GM23338 (cell line): ENCODE results near the gene ROCK2. TPM values are rescaled to one million over a fixed set of nuclear protein-coding genes. Genes with fewer than 3 reads are reported as not detected.

ENCODE experiments used
- ATAC-seq: fragments of 200-7000 bp; cut with Tn5 transposase; 3 replicates; pipeline ENCODE4 v1.9.1; 2020
- DNase-seq: peaks from one replicate; pipeline ENCODE4 v3.0.0-alpha.2; 2015; ENCODE audit warnings: low spot score
- H2AFZ ChIP-seq: fragments of 200-600 bp; sonication (generic); 2 replicates; pipeline ENCODE4 v1.8.0; 2016; ENCODE audit warnings: antibody characterized with exemption, mild to moderate bottlenecking, moderate library complexity
- H3F3A ChIP-seq: fragments of 200-600 bp; sonication (generic); replicated peaks from 2 replicates; pipeline ENCODE4 v1.8.0; 2017; ENCODE audit warnings: antibody characterized with exemption, mixed run types, low read depth
- H3K27ac ChIP-seq: fragments of 200-600 bp; sonication (generic); 2 replicates; pipeline ENCODE4 v1.6.1; 2016; ENCODE audit warnings: low read depth
- H3K27me3 ChIP-seq: fragments of 200-600 bp; sonication (generic); 2 replicates; pipeline ENCODE4 v1.8.0; 2016; ENCODE audit warnings: mild to moderate bottlenecking, mixed run types, moderate library complexity; ENCODE audit not compliant: insufficient read depth
- H3K36me3 ChIP-seq: fragments of 200-600 bp; sonication (generic); 2 replicates; pipeline ENCODE4 v1.8.0; 2016; ENCODE audit warnings: mild to moderate bottlenecking; ENCODE audit not compliant: insufficient read depth
- H3K4me1 ChIP-seq: fragments of 200-600 bp; sonication (generic); 2 replicates; pipeline ENCODE4 v1.8.0; 2016; ENCODE audit warnings: mild to moderate bottlenecking, moderate library complexity; ENCODE audit not compliant: insufficient read depth
- H3K4me2 ChIP-seq: fragments of 200-600 bp; sonication (generic); 2 replicates; pipeline ENCODE4 v1.7.1; 2017; ENCODE audit warnings: mixed run types
- H3K4me3 ChIP-seq: fragments of 200-600 bp; sonication (generic); 2 replicates; pipeline ENCODE4 v1.6.1; 2016; ENCODE audit warnings: mixed run types
- H3K79me2 ChIP-seq: fragments of 200-600 bp; sonication (generic); replicated peaks from 2 replicates; pipeline ENCODE4 v1.8.0; 2017; ENCODE audit warnings: mild to moderate bottlenecking; ENCODE audit not compliant: insufficient read depth
- H3K9me2 ChIP-seq: fragments of 200-600 bp; sonication (generic); 2 replicates; pipeline ENCODE4 v1.8.0; 2017; ENCODE audit not compliant: insufficient read depth
- H4K20me1 ChIP-seq: fragments of 200-600 bp; sonication (generic); replicated peaks from 2 replicates; pipeline ENCODE4 v1.8.0; 2017; ENCODE audit warnings: mild to moderate bottlenecking; ENCODE audit not compliant: insufficient read depth
- H3K27ac Mint-ChIP-seq: 2 replicates; pipeline ENCODE4 v1.8.0; 2020; ENCODE audit warnings: inconsistent platforms, mild to moderate bottlenecking, moderate library complexity, mixed read lengths
- H3K27me3 Mint-ChIP-seq: 3 replicates; pipeline ENCODE4 v1.8.0; 2022; ENCODE audit warnings: low read depth, mild to moderate bottlenecking, moderate library complexity, mixed read lengths, inconsistent platforms; ENCODE audit not compliant: insufficient read depth, poor library complexity
- H3K36me3 Mint-ChIP-seq: 3 replicates; pipeline ENCODE4 v1.8.0; 2021; ENCODE audit warnings: low read depth, mild to moderate bottlenecking, inconsistent platforms, moderate library complexity, mixed read lengths
- H3K4me1 Mint-ChIP-seq: 3 replicates; pipeline ENCODE4 v1.8.0; 2020; ENCODE audit warnings: mild to moderate bottlenecking, inconsistent platforms, mixed read lengths
- H3K4me3 Mint-ChIP-seq: 3 replicates; pipeline ENCODE4 v1.8.0; 2021; ENCODE audit warnings: moderate library complexity, mild to moderate bottlenecking, inconsistent platforms, mixed read lengths
- H3K9me3 Mint-ChIP-seq: 3 replicates; pipeline ENCODE4 v1.8.0; 2020; ENCODE audit warnings: moderate library complexity, mild to moderate bottlenecking, inconsistent platforms, mixed read lengths
- CREB1 ChIP-seq: fragments of 250-450 bp; sonication (Bioruptor Pico); IDR thresholded peaks from 2 replicates; pipeline ENCODE4 v1.5.0; 2020; ENCODE audit warnings: low read depth, mild to moderate bottlenecking, moderate library complexity
- NANOG ChIP-seq: IDR thresholded peaks from 2 replicates; pipeline ENCODE4 v1.6.1; 2016; ENCODE audit warnings: antibody characterized with exemption, borderline replicate concordance
- STAT1 ChIP-seq: IDR thresholded peaks from one replicate; pipeline ENCODE4 v1.6.1; 2016; ENCODE audit warnings: antibody characterized with exemption; ENCODE audit not compliant: unreplicated experiment
- polyA plus RNA-seq: library from polyadenylated mRNA; unstranded; fragments of >200 nt; fragmentation: Nextera tagmentation; extraction: Ambion mirVana; gene quantifications from 2 replicates; pipeline ENCODE4 v1.2.1, GENCODE V29; 2016
- total RNA-seq: library from RNA; depleted of rRNA; stranded (reverse); fragments of >200 nt; shearing (Covaris generic); gene quantifications from 2 replicates; pipeline ENCODE4 v1.2.3, GENCODE V29; 2014
- TF ChIP-seq, protein P1 (sequence below): fragments of 250-450 bp; sonication (Bioruptor Pico); IDR thresholded peaks from 2 replicates; pipeline ENCODE4 v1.5.0; 2020; ENCODE audit warnings: mild to moderate bottlenecking, moderate library complexity
- TF ChIP-seq, protein P2 (sequence below): IDR thresholded peaks from 2 replicates; pipeline ENCODE4 v1.6.1; 2016; ENCODE audit warnings: antibody characterized with exemption

ROCK2 gene
- total and polyA plus RNA-seq, 2 experiments from 2014 or later: 16.4 to 28.0 TPM

DNA sequence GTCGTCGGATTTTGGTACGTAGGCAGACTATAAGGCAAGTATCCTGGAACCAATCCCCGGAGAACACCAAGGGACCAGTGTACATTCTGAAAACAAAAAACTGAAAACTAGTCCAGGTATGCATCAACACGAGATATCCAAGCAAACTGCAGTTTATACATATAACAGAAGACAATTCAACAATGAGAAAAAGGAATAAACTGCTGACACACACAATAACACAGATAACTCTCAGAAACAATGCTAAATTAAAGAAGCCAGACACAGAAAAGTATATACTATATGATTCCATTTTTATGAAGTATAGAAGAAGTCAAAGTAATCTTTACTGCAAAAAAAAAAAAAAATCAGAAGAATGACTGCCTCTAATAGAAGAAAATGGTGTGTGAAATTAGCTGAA lies 5.9 kb downstream of the ROCK2 start:
- H3K4me2 ChIP-seq: no peak overlapping the region
- Mint-ChIP-seq H3K27me3 (no peaks in the 10 kb centered on the region), H3K4me1 (peaks cover 14% of the 10 kb centered on the region; the same call in 2 of the 3 replicates), H3K36me3 (peaks cover 7% of the 10 kb centered on the region), H3K27ac (no peak overlapping the region), H3K9me3 (peaks cover 7% of the 10 kb centered on the region; the same call in 2 of the 3 replicates), H3K4me3 (no peak overlapping the region)
- no peak overlapping the region for H3K4me3 ChIP-seq
- TF ChIP-seq CREB1: no peak
- TF ChIP-seq, protein P1, sequence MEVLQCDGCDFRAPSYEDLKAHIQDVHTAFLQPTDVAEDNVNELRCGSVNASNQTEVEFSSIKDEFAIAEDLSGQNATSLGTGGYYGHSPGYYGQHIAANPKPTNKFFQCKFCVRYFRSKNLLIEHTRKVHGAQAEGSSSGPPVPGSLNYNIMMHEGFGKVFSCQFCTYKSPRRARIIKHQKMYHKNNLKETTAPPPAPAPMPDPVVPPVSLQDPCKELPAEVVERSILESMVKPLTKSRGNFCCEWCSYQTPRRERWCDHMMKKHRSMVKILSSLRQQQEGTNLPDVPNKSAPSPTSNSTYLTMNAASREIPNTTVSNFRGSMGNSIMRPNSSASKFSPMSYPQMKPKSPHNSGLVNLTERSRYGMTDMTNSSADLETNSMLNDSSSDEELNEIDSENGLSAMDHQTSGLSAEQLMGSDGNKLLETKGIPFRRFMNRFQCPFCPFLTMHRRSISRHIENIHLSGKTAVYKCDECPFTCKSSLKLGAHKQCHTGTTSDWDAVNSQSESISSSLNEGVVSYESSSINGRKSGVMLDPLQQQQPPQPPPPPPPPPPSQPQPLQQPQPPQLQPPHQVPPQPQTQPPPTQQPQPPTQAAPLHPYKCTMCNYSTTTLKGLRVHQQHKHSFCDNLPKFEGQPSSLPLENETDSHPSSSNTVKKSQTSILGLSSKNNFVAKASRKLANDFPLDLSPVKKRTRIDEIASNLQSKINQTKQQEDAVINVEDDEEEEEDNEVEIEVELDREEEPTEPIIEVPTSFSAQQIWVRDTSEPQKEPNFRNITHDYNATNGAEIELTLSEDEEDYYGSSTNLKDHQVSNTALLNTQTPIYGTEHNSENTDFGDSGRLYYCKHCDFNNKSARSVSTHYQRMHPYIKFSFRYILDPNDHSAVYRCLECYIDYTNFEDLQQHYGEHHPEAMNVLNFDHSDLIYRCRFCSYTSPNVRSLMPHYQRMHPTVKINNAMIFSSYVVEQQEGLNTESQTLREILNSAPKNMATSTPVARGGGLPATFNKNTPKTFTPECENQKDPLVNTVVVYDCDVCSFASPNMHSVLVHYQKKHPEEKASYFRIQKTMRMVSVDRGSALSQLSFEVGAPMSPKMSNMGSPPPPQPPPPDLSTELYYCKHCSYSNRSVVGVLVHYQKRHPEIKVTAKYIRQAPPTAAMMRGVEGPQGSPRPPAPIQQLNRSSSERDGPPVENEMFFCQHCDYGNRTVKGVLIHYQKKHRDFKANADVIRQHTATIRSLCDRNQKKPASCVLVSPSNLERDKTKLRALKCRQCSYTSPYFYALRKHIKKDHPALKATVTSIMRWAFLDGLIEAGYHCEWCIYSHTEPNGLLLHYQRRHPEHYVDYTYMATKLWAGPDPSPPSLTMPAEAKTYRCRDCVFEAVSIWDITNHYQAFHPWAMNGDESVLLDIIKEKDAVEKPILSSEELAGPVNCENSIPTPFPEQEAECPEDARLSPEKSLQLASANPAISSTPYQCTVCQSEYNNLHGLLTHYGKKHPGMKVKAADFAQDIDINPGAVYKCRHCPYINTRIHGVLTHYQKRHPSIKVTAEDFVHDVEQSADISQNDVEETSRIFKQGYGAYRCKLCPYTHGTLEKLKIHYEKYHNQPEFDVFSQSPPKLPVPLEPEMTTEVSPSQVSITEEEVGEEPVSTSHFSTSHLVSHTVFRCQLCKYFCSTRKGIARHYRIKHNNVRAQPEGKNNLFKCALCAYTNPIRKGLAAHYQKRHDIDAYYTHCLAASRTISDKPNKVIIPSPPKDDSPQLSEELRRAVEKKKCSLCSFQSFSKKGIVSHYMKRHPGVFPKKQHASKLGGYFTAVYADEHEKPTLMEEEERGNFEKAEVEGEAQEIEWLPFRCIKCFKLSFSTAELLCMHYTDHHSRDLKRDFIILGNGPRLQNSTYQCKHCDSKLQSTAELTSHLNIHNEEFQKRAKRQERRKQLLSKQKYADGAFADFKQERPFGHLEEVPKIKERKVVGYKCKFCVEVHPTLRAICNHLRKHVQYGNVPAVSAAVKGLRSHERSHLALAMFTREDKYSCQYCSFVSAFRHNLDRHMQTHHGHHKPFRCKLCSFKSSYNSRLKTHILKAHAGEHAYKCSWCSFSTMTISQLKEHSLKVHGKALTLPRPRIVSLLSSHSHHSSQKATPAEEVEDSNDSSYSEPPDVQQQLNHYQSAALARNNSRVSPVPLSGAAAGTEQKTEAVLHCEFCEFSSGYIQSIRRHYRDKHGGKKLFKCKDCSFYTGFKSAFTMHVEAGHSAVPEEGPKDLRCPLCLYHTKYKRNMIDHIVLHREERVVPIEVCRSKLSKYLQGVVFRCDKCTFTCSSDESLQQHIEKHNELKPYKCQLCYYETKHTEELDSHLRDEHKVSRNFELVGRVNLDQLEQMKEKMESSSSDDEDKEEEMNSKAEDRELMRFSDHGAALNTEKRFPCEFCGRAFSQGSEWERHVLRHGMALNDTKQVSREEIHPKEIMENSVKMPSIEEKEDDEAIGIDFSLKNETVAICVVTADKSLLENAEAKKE: no peak
- no peaks in the 10 kb centered on the region for H3K9me2 ChIP-seq
- no peak overlapping the region for H3K27ac ChIP-seq
- H2AFZ ChIP-seq: no peak overlapping the region
- H3K27me3 ChIP-seq: no peaks in the 10 kb centered on the region
- peaks cover 24% of the 10 kb centered on the region; the same call in 1 of the 2 replicates for H3K4me1 ChIP-seq
- ATAC-seq: no peak
- peaks cover 100% of the 10 kb centered on the region for H3K79me2 ChIP-seq
- no peak for DNase-seq
- peaks cover 46% of the 10 kb centered on the region for H4K20me1 ChIP-seq
- no peaks in the 10 kb centered on the region for H3K36me3 ChIP-seq
- H3F3A ChIP-seq: no peaks in the 10 kb centered on the region

DNA sequence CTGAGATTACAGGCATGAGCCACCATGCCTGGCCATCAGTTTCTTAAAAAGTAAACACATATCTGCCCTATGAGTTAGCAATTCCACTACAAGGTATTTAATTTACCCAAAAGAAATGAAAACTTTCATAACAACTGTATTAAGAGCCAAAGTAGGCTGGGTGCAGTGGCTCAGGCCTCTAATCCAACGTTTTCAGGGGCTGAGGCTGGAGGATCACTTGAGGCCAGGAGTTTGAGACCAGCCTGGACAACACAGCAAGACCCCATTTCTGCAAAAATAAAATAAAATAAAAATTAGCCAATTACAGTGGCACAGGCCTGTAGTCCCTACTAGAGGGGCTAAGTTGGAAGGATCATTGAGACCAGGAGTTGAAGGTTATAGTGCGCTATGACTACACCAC lies 6.5 kb downstream of the ROCK2 start:
- H3K79me2 ChIP-seq: peaks cover 100% of the 10 kb centered on the region
- H3K4me1 ChIP-seq: peaks cover 22% of the 10 kb centered on the region; the same call in 1 of the 2 replicates
- H3K9me2 ChIP-seq: no peaks in the 10 kb centered on the region
- no peaks in the 10 kb centered on the region for H3K27me3 Mint-ChIP-seq
- H3K27ac Mint-ChIP-seq: no peak overlapping the region
- no peak for DNase-seq
- no peak overlapping the region for H3K4me2 ChIP-seq
- H3K4me3 ChIP-seq: no peak overlapping the region
- H4K20me1 ChIP-seq: peaks cover 47% of the 10 kb centered on the region
- no peaks in the 10 kb centered on the region for H3K36me3 ChIP-seq
- no peak overlapping the region for H2AFZ ChIP-seq
- H3K4me3 Mint-ChIP-seq: no peak overlapping the region
- peaks cover 8% of the 10 kb centered on the region; the same call in 2 of the 3 replicates for H3K9me3 Mint-ChIP-seq
- ATAC-seq: no peak
- no peaks in the 10 kb centered on the region for H3F3A ChIP-seq
- H3K27ac ChIP-seq: no peak overlapping the region
- peaks cover 12% of the 10 kb centered on the region; the same call in 2 of the 3 replicates for H3K4me1 Mint-ChIP-seq
- peaks cover 7% of the 10 kb centered on the region for H3K36me3 Mint-ChIP-seq
- H3K27me3 ChIP-seq: no peaks in the 10 kb centered on the region
- TF ChIP-seq, protein P1: no peak
- TF ChIP-seq STAT1: no peak
- TF ChIP-seq, protein P2, sequence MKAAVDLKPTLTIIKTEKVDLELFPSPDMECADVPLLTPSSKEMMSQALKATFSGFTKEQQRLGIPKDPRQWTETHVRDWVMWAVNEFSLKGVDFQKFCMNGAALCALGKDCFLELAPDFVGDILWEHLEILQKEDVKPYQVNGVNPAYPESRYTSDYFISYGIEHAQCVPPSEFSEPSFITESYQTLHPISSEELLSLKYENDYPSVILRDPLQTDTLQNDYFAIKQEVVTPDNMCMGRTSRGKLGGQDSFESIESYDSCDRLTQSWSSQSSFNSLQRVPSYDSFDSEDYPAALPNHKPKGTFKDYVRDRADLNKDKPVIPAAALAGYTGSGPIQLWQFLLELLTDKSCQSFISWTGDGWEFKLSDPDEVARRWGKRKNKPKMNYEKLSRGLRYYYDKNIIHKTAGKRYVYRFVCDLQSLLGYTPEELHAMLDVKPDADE: no peak
- no peak for TF ChIP-seq NANOG
